ENCODE measurements around the gene MFSD11.

- TF ChIP-seq, protein P1, sequence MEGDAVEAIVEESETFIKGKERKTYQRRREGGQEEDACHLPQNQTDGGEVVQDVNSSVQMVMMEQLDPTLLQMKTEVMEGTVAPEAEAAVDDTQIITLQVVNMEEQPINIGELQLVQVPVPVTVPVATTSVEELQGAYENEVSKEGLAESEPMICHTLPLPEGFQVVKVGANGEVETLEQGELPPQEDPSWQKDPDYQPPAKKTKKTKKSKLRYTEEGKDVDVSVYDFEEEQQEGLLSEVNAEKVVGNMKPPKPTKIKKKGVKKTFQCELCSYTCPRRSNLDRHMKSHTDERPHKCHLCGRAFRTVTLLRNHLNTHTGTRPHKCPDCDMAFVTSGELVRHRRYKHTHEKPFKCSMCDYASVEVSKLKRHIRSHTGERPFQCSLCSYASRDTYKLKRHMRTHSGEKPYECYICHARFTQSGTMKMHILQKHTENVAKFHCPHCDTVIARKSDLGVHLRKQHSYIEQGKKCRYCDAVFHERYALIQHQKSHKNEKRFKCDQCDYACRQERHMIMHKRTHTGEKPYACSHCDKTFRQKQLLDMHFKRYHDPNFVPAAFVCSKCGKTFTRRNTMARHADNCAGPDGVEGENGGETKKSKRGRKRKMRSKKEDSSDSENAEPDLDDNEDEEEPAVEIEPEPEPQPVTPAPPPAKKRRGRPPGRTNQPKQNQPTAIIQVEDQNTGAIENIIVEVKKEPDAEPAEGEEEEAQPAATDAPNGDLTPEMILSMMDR (IDR thresholded peaks at IDR 0.05), result no peak
- TF ChIP-seq POLR2A (IDR thresholded peaks at IDR 0.05), result no peak
Measured at GRCh38 chr17:76715496-76715830, 22.5 kb upstream of the MFSD11 start.

Measured in Peyer's patch (tissue), 4 donors.